Vagina (tissue), 2 donors: ENCODE data around the gene NPY4R. TPM values are rescaled to one million over a fixed set of nuclear protein-coding genes. Genes with fewer than 3 reads are reported as not detected.
"Not testable (repeated sequence)": the region's sequence is repeated elsewhere in the genome, so short reads cannot be mapped to it uniquely, and the experiment has no call there.

ENCODE experiments used
- DNase-seq, 2 donors: peaks; one replicate each; pipeline ENCODE4 v3.0.0-alpha.2; 2017; ENCODE audit errors: extremely low spot score in 2 of 2
- H3K27ac ChIP-seq: fragments of 200-600 bp; sonication (generic); one replicate; pipeline ENCODE4 v1.5.1; 2019
- H3K27me3 ChIP-seq: fragments of 200-600 bp; sonication (generic); one replicate; pipeline ENCODE4 v1.5.1; 2019
- H3K36me3 ChIP-seq, 2 donors: fragments of 200-600 bp; sonication (generic); one replicate each; pipeline ENCODE4 v1.5.1; 2017 to 2019
- H3K4me1 ChIP-seq: fragments of 200-600 bp; sonication (generic); one replicate; pipeline ENCODE4 v1.5.1; 2019
- H3K4me3 ChIP-seq, 2 donors: fragments of 200-600 bp; sonication (generic); 1 replicate in 1 of 2; 2 replicates in 1 of 2; pipeline ENCODE4 v1.5.1; 2016 to 2019
- H3K9me3 ChIP-seq: fragments of 200-600 bp; sonication (generic); one replicate; pipeline ENCODE4 v1.5.1; 2019
- CTCF ChIP-seq, 3 experiments: fragments of 450-650 bp in 2 of 3; fragments of 200-600 bp in 1 of 3; sonication (generic) in 1 of 3; IDR thresholded peaks; one replicate each; pipeline ENCODE4 v1.5.1; 2017 to 2019; ENCODE audit warnings: antibody characterized with exemption in 3 of 3, mild to moderate bottlenecking in 2 of 3, moderate library complexity in 2 of 3
- POLR2A ChIP-seq, 2 donors: fragments of 450-650 bp; IDR thresholded peaks; one replicate each; pipeline ENCODE4 v1.6.1; 2017; ENCODE audit warnings: antibody characterized with exemption in 2 of 2, mild to moderate bottlenecking in 2 of 2, moderate library complexity in 2 of 2
- POLR2AphosphoS5 ChIP-seq, 2 donors: sonication (generic); formaldehyde crosslinking; IDR thresholded peaks; one replicate each; pipeline ENCODE4 v1.9.0; 2017; ENCODE audit warnings: antibody characterized with exemption in 2 of 2, mild to moderate bottlenecking in 2 of 2, low read depth in 1 of 2; ENCODE audit not compliant: insufficient read depth in 1 of 2
- intact Hi-C: fragments of 100-400 bp; cut with DNase I; formaldehyde crosslinking; loops from one replicate; pipeline ENCODE4 v1.15.1; 2023
- total RNA-seq: library from RNA; depleted of rRNA; stranded (reverse); fragments of >200 nt; gene quantifications from one replicate; pipeline ENCODE4 v1.2.3, GENCODE V29; 2016

The NPY4R gene
- total RNA-seq: 0.49 TPM

DNA sequence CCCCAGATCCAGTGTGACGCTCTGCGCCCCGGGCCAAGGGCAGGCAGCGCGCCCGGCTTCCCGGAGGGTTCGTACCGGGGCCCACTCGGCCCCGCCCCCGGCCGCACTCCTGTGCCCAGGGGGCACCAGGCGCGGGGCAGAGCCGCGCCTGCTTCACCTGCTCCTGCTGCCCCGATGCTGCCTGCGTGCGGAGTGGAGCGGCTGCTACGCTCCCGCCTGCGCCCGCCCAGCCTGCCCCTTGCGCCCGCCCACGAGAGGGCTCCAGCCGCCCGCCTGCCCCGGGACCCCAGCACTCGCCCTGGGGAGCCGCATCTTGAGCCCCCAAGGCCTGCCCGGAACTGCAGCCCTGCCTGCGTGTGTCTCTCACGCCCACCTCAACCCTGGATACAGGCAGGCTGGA lies at the start of gene NPY4R:
Gene NPY4R, minus strand, starts transcription at position 194 of the 400 bp plus-strand sequence. CDS start 3,323 bp downstream, outside the sequence.
- intact Hi-C loops, H3K4me1 ChIP-seq, H3K4me3 ChIP-seq, DNase-seq, H3K36me3 ChIP-seq, H3K27ac ChIP-seq, H3K27me3 ChIP-seq, H3K9me3 ChIP-seq: not testable (repeated sequence)

GRCh38 chr10:46515366-46515765 lies 49.6 kb upstream of the NPY4R start:
- Histone ChIP-seq H3K27ac (no peak overlapping the region), H3K4me1 (no peaks in the 10 kb centered on the region), H3K27me3 (no peaks in the 10 kb centered on the region), H3K4me3 (no peak overlapping the region), H3K36me3 (no peaks in the 10 kb centered on the region), H3K9me3 (no peaks in the 10 kb centered on the region)
- no peak for DNase-seq
- intact Hi-C loops: no loop called here
- TF ChIP-seq POLR2A (IDR thresholded peaks at IDR 0.05): no peak
- TF ChIP-seq CTCF (IDR thresholded peaks at IDR 0.05): no peak
- no peak for TF ChIP-seq POLR2AphosphoS5 (IDR thresholded peaks at IDR 0.05; ENCODE audit: insufficient read depth in 1 of 2, low read depth in 1 of 2)

DNA sequence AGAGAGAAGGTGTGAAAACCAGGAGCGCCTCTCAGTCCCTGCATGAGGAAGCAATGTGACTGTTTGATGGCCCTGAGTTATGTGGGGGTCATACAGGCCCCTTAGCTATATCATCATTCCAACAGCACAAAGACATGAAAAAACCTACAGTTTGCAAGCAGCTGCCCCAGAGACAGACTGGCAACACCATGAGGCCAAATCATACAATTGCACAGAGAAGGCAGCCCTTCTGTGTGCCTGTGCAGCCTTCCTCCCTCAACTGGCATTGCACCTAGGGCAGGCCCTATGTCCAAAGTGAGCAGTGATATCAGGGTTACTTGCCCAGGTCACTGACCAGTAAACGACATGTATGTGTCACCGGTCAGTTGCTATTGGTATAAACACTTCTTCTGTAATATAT lies 49.1 kb upstream of the NPY4R start:
- H3K4me3 ChIP-seq: no peak overlapping the region
- H3K27me3 ChIP-seq: no peaks in the 10 kb centered on the region
- H3K4me1 ChIP-seq: no peaks in the 10 kb centered on the region
- TF ChIP-seq POLR2A (IDR thresholded peaks at IDR 0.05) (no peak), CTCF (IDR thresholded peaks at IDR 0.05) (no peak), POLR2AphosphoS5 (IDR thresholded peaks at IDR 0.05; ENCODE audit: insufficient read depth in 1 of 2, low read depth in 1 of 2) (no peak)
- H3K27ac ChIP-seq: no peak overlapping the region
- intact Hi-C loops: no loop called here
- H3K36me3 ChIP-seq: no peaks in the 10 kb centered on the region
- no peaks in the 10 kb centered on the region for H3K9me3 ChIP-seq
- no peak for DNase-seq

GRCh38 chr10:46514431-46514861 lies 48.7 kb upstream of the NPY4R start:
- H3K4me1 ChIP-seq: no peaks in the 10 kb centered on the region
- no peak overlapping the region for H3K4me3 ChIP-seq
- H3K27ac ChIP-seq: no peak overlapping the region
- H3K36me3 ChIP-seq: no peaks in the 10 kb centered on the region
- intact Hi-C loops: no loop called here
- H3K27me3 ChIP-seq: no peaks in the 10 kb centered on the region
- no peak for TF ChIP-seq POLR2AphosphoS5 (IDR thresholded peaks at IDR 0.05; ENCODE audit: insufficient read depth in 1 of 2, low read depth in 1 of 2)
- no peak for TF ChIP-seq POLR2A (IDR thresholded peaks at IDR 0.05)
- TF ChIP-seq CTCF (IDR thresholded peaks at IDR 0.05): no peak
- DNase-seq: no peak
- no peaks in the 10 kb centered on the region for H3K9me3 ChIP-seq

GRCh38 chr10:46513333-46513732 lies 47.6 kb upstream of the NPY4R start:
- H3K9me3 ChIP-seq, intact Hi-C loops, H3K36me3 ChIP-seq, H3K27ac ChIP-seq, H3K4me3 ChIP-seq, DNase-seq, H3K4me1 ChIP-seq, H3K27me3 ChIP-seq: not testable (repeated sequence)

GRCh38 chr10:46512725-46513124 lies 47.0 kb upstream of the NPY4R start:
- intact Hi-C loops, H3K9me3 ChIP-seq, H3K27me3 ChIP-seq, H3K27ac ChIP-seq, H3K36me3 ChIP-seq, H3K4me3 ChIP-seq, DNase-seq, H3K4me1 ChIP-seq: not testable (repeated sequence)

DNA sequence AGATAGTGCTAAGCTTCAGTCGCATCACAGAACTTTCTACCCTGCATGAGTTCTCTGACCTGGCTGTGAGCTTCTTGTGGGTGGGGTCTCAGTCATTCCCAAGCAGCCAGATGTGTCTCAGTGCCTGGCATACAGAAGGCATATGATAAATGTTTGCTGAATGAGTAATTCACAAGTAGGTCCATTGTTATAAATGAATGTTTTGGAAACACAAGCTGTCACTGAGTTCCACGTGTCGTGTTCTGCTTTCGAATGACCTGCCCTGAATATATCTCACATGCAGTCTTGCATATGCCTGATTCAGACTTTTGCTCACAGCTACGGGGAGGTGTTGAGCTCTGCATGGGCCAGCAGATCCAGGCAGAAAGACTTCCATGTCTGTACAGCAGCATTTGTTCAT lies 46.2 kb upstream of the NPY4R start:
- H3K4me1 ChIP-seq, H3K4me3 ChIP-seq, H3K9me3 ChIP-seq, H3K27ac ChIP-seq, DNase-seq, H3K36me3 ChIP-seq, intact Hi-C loops, H3K27me3 ChIP-seq: not testable (repeated sequence)

GRCh38 chr10:46499990-46500389 lies 34.2 kb upstream of the NPY4R start:
- H3K4me3 ChIP-seq, intact Hi-C loops, H3K27ac ChIP-seq, H3K4me1 ChIP-seq, H3K27me3 ChIP-seq, H3K36me3 ChIP-seq, DNase-seq, H3K9me3 ChIP-seq: not testable (repeated sequence)

- H3K27me3 ChIP-seq, intact Hi-C loops, H3K36me3 ChIP-seq: not testable (repeated sequence)
Observed at GRCh38 chr10:46498985-46499703, 33.4 kb upstream of the NPY4R start.

DNA sequence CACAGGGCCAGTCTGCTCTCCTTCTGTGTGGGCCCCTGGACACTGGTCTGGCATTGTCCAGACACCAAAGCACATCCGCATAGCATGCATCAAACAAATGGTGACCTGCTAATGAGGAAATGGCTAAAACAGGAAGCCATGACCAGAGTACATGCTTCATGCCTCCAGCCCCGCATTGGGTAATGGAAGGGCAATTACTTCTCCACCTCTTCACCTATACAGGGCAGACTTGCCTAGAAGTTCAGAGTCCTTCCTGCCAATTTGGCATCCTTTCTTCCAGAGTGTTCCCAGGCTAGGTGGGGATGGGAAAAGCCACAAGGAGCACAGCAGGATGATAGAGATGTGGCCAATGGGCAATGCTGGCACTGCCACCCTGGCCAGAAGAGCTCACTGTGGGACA lies 32.1 kb upstream of the NPY4R start:
- H3K27me3 ChIP-seq, DNase-seq, H3K4me1 ChIP-seq, H3K9me3 ChIP-seq, intact Hi-C loops, H3K36me3 ChIP-seq, H3K4me3 ChIP-seq, H3K27ac ChIP-seq: not testable (repeated sequence)

More at GRCh38 chr10:46498985-46499703, 33.4 kb upstream of the NPY4R start:
- H3K9me3 ChIP-seq, H3K4me3 ChIP-seq, H3K27ac ChIP-seq, DNase-seq, H3K4me1 ChIP-seq: not testable (repeated sequence)
